K562 (cell line): Measurements from ENCODE around the gene LBH. TPM values are rescaled to one million over a fixed set of nuclear protein-coding genes. Genes with fewer than 3 reads are reported as not detected.

ENCODE experiments used
- ATAC-seq: fragments of 200-7000 bp; cut with Tn5 transposase; 3 replicates; pipeline ENCODE4 v1.9.1; 2020; ENCODE audit warnings: moderate library complexity
- BruUV-seq: library from RNA; stranded (reverse); fragments of 400-500 nt; replicated peaks from 2 replicates; lab custom pipeline; 2021; lab: Mats Ljungman, UMichigan
- CTCF ChIA-PET: fragments of 300-600 bp; formaldehyde crosslinking; extraction: SDS; loops from one replicate; lab custom pipeline; 2021; ENCODE audit warnings: low intra/inter-chr PET ratio; lab: Yijun Ruan, JAX
- POLR2A ChIA-PET: fragments of 300-600, 350-650 bp; sonication (Branson Sonifier 250); formaldehyde crosslinking; extraction: SDS; loops from one replicate; lab custom pipeline; 2021; ENCODE audit warnings: antibody characterized with exemption, inconsistent platforms; lab: Yijun Ruan, JAX
- DNase-seq, 4 experiments: peaks; one replicate each; pipeline versions ENCODE4 v3.0.0 to v3.0.0-alpha.2; 2011 to 2018; ENCODE audit warnings: low spot score in 3 of 4, mixed read lengths in 3 of 4; ENCODE audit errors: extremely low read depth in 1 of 4
- FAIRE-seq: peaks from 2 replicates; lab custom pipeline; 2011; peaks lifted over from hg19 to GRCh38; lab: Jason Lieb, UNC
- H2AFZ ChIP-seq: 2 replicates; pipeline ENCODE4 v1.6.0; 2011; ENCODE audit warnings: low read depth, low read length, control low read depth, inconsistent platforms
- H3K27ac ChIP-seq: fragments of 200-600 bp; 3 replicates; pipeline ENCODE4 v1.8.0; 2011; ENCODE audit warnings: low read depth, mild to moderate bottlenecking, control low read depth, inconsistent platforms, low read length, moderate library complexity, mixed read lengths; ENCODE audit errors: extremely low read depth
- H3K27me3 ChIP-seq, 2 experiments: fragments of 300-600 bp in 1 of 2; 2 replicates in 1 of 2; 3 replicates in 1 of 2; pipeline versions ENCODE4 v1.6.0 to v1.8.0; 2011; ENCODE audit warnings: inconsistent platforms in 2 of 2, low read length in 2 of 2, mild to moderate bottlenecking in 1 of 2, mixed read lengths in 1 of 2, moderate library complexity in 1 of 2; ENCODE audit not compliant: control insufficient read depth in 2 of 2, insufficient read depth in 2 of 2
- H3K36me3 ChIP-seq: fragments of 300-600 bp; 3 replicates; pipeline ENCODE4 v1.8.0; 2011; ENCODE audit warnings: mild to moderate bottlenecking, low read length, inconsistent platforms; ENCODE audit not compliant: control insufficient read depth, insufficient read depth
- H3K4me1 ChIP-seq, 2 experiments: fragments of 200-600 bp in 1 of 2; replicated peaks in 1 of 2; 2 replicates in 1 of 2; 3 replicates in 1 of 2; pipeline versions ENCODE4 v1.5.1 to v1.8.0; 2011; ENCODE audit warnings: inconsistent platforms in 2 of 2, low read length in 2 of 2, mild to moderate bottlenecking in 1 of 2, mixed read lengths in 1 of 2, moderate library complexity in 1 of 2; ENCODE audit not compliant: control insufficient read depth in 2 of 2, insufficient read depth in 2 of 2
- H3K4me2 ChIP-seq: 2 replicates; pipeline ENCODE4 v1.6.1; 2011; ENCODE audit warnings: low read length, control low read depth, inconsistent platforms, mixed read lengths; ENCODE audit not compliant: insufficient read depth
- H3K4me3 ChIP-seq: fragments of 200-600 bp; sonication (generic), shearing (Covaris generic); 2 replicates; pipeline ENCODE4 v1.5.1; 2016; ENCODE audit warnings: control low read depth, inconsistent platforms
- H3K79me2 ChIP-seq: fragments of 200-600 bp; 3 replicates; pipeline ENCODE4 v1.8.0; 2011; ENCODE audit warnings: low read length, inconsistent platforms; ENCODE audit not compliant: control insufficient read depth, insufficient read depth
- H3K9ac ChIP-seq, 2 experiments: 2 replicates each; pipeline versions ENCODE4 v1.6.0 to v1.6.1; 2011; ENCODE audit warnings: low read depth in 2 of 2, low read length in 2 of 2, control low read depth in 1 of 2, inconsistent platforms in 1 of 2, mild to moderate bottlenecking in 1 of 2, mixed read lengths in 1 of 2; ENCODE audit not compliant: insufficient read depth in 1 of 2
- H3K9me1 ChIP-seq: one replicate; pipeline ENCODE4 v1.6.0; 2011; ENCODE audit warnings: inconsistent platforms, mild to moderate bottlenecking, low read length, moderate library complexity; ENCODE audit not compliant: control insufficient read depth, insufficient read depth
- H3K9me3 ChIP-seq: replicated peaks from 2 replicates; pipeline ENCODE4 v1.5.1; 2011; ENCODE audit warnings: low read depth, low read length, inconsistent platforms; ENCODE audit not compliant: control insufficient read depth, insufficient read depth
- H4K20me1 ChIP-seq: replicated peaks from 2 replicates; pipeline ENCODE4 v1.6.1; 2011; ENCODE audit warnings: low read length, inconsistent platforms, mixed read lengths; ENCODE audit not compliant: control insufficient read depth, insufficient read depth
- CREB5 ChIP-seq: fragments of 250-450 bp; sonication (Bioruptor Pico); IDR thresholded peaks from 2 replicates; pipeline ENCODE4 v1.5.0; 2020; ENCODE audit warnings: mild to moderate bottlenecking
- CUX1 ChIP-seq: fragments of 200-800 bp; sonication (Bioruptor generic); IDR thresholded peaks from 2 replicates; pipeline ENCODE4 v1.6.1; 2016; ENCODE audit warnings: missing genetic modification characterization, missing compliant biosample characterization
- E2F3 ChIP-seq: fragments of 250-450 bp; sonication (Bioruptor Pico); IDR thresholded peaks from 2 replicates; pipeline ENCODE4 v1.4.0; 2020; ENCODE audit warnings: mild to moderate bottlenecking
- FOXA3 ChIP-seq, 2 experiments: fragments of 450-650 bp in 1 of 2; sonication (generic) in 1 of 2; formaldehyde crosslinking; IDR thresholded peaks in 1 of 2; conservative IDR thresholded peaks in 1 of 2; 2 replicates each; pipeline versions ENCODE4 v1.4.0 to v1.8.0; 2020 to 2022; ENCODE audit warnings: mild to moderate bottlenecking in 2 of 2, missing genetic modification reagents in 1 of 2
- GATAD2B ChIP-seq: fragments of 450-650 bp; IDR thresholded peaks from 2 replicates; pipeline ENCODE4 v1.6.1; 2017; ENCODE audit warnings: mild to moderate bottlenecking, borderline replicate concordance
- NR2C2 ChIP-seq, 2 experiments: fragments of 200-800 bp in 1 of 2; sonication (Bioruptor generic) in 1 of 2; sonication (generic) in 1 of 2; formaldehyde crosslinking in 1 of 2; IDR thresholded peaks; 2 replicates each; pipeline versions ENCODE4 v1.6.1 to v1.8.0; 2016 to 2022; ENCODE audit warnings: mild to moderate bottlenecking in 1 of 2, missing compliant biosample characterization in 1 of 2, missing genetic modification characterization in 1 of 2, missing genetic modification reagents in 1 of 2
- NR4A1 ChIP-seq, 2 experiments: fragments of 250-450 bp in 1 of 2; fragments of 450-650 bp in 1 of 2; sonication (Bioruptor Pico) in 1 of 2; IDR thresholded peaks; 2 replicates each; pipeline versions ENCODE4 v1.4.0 to v1.6.1; 2016 to 2020; ENCODE audit warnings: mild to moderate bottlenecking in 2 of 2, missing compliant biosample characterization in 1 of 2, missing genetic modification characterization in 1 of 2, moderate library complexity in 1 of 2
- POLR2AphosphoS5 ChIP-seq: IDR thresholded peaks from 2 replicates; pipeline ENCODE4 v1.6.1; 2011; ENCODE audit warnings: mild to moderate bottlenecking, low read depth, low read length, moderate library complexity; ENCODE audit not compliant: control insufficient read depth, insufficient read depth
- RBBP5 ChIP-seq: fragments of 200-600 bp; sonication (generic); IDR thresholded peaks from 2 replicates; pipeline ENCODE4 v1.6.1; 2012; ENCODE audit warnings: borderline replicate concordance, mild to moderate bottlenecking, low read length, control low read depth, inconsistent platforms; ENCODE audit not compliant: insufficient read depth, poor library complexity, severe bottlenecking
- RBM25 ChIP-seq: fragments of 200-400 bp; formaldehyde crosslinking; IDR thresholded peaks from 2 replicates; pipeline ENCODE4 v1.6.1; 2018; ENCODE audit warnings: low read length, low read depth, moderate library complexity; ENCODE audit not compliant: severe bottlenecking
- TBL1XR1 ChIP-seq, 2 experiments: IDR thresholded peaks; 2 replicates each; pipeline ENCODE4 v1.6.1; 2012; ENCODE audit warnings: improper control_type of control experiment in 2 of 2, low read length in 2 of 2, mild to moderate bottlenecking in 1 of 2
- THRAP3 ChIP-seq: fragments of 450-650 bp; IDR thresholded peaks from 2 replicates; pipeline ENCODE4 v1.6.1; 2016; ENCODE audit warnings: mild to moderate bottlenecking, inconsistent platforms, borderline replicate concordance
- WGBS: fragments of 100-300 bp; shearing (Covaris generic); methylation state at CpG from one replicate; pipeline ENCODE4 v1.1.6; 2016; ENCODE audit warnings: low coverage, mixed read lengths; ENCODE audit not compliant: insufficient coverage; ENCODE audit errors: missing lambda C conversion rate; 5-methylcytosine and 5-hydroxymethylcytosine counted together
- in situ Hi-C: fragments of 300-500 bp; cut with MboI; formaldehyde crosslinking; loops from 4 replicates; pipeline ENCODE4 v1.15.0; 2018; ENCODE audit warnings: inconsistent platforms, mixed read lengths
- intact Hi-C: fragments of 100-400 bp; cut with micrococcal nuclease; formaldehyde crosslinking; loops from 2 replicates; pipeline ENCODE4 v1.14.2; 2022
- polyA plus RNA-seq, 8 experiments: library from polyadenylated mRNA; depleted of rRNA in 4 of 8; stranded (reverse) in 5 of 8; unstranded in 3 of 8; fragments of >200 nt; fragmentation: Nextera tagmentation in 2 of 8; fragmentation: Illumina TruSeq in 1 of 8; extraction: Ambion mirVana in 2 of 8; extraction: Trizol in 1 of 8; gene quantifications; 2 replicates each; pipeline versions ENCODE4 v1.2.1 to v1.2.3, GENCODE V29; 2011 to 2014; ENCODE audit warnings: inconsistent platforms in 1 of 8, missing spikeins in 1 of 8
- total RNA-seq, 7 experiments: library from RNA; depleted of rRNA in 6 of 7; stranded (reverse); fragments of >200 nt in 6 of 7; fragmentation: Illumina TruSeq in 2 of 7; extraction: Trizol in 2 of 7; gene quantifications; 2 replicates each; pipeline versions ENCODE4 v1.2.1 to v1.2.3, GENCODE V29; 2011 to 2021; ENCODE audit warnings: low replicate concordance in 1 of 7

Gene LBH
- total and polyA plus RNA-seq, 9 of the 15 experiments (the other 6 are each of a cell fraction or from before 2014, with no cell fraction given): 3.1 to 13.4 (median 7.4) TPM

GRCh38 chr2:30192314-30192713 is 39.0 kb upstream of the LBH start (continued):
- no peak for TF ChIP-seq E2F3 (CRISPR knock-in tag)
- TF ChIP-seq NR2C2 (CRISPR knock-in tag; IDR thresholded peaks at IDR 0.05): no peak
- TF ChIP-seq NR2C2 (tag; IDR thresholded peaks at IDR 0.05): peak; percentile 34; the same call in 1 of the 2 replicates
- peak; percentile 17 for TF ChIP-seq RBM25

DNA sequence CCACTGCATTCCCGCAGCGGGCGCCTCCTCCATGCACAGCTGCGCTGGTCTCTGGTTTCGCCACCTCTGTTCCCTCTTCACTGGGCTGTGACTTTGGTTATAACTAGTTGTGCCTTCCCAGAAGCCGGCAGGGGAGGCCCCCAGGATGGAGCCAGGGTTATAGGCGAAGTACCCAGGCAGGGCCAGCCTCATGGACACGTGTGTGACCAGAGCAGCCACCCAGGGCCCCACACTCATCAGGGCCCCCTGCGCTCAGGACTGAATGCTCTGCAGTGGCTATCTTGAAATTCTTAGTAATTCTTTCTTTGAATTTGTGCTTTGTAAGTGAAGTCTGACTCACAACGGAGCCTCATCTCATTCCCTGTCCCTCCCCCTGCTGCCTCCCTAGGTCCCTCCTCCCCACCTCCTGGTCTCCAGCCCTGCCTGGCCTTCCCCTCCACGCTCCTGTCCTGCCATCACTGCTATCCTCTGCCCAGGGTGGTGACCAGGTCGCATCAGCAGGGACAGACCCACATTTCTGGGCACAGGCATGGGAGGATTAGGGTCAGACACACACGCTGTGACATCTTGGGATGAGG is 38.1 kb upstream of the LBH start:
- CTCF ChIA-PET: interaction anchor here (1.4 kb wide), 1 partner anchor 518 kb away, joined by 4 read pairs; no protein-coding TSS in a partner anchor
- WGBS: 12% methylated on average over 13 of the region's 13 CpGs
- no TSS peak for BruUV-seq
- DNase-seq: peak; percentile 50 to 74 (median 55)
- Histone ChIP-seq H3K4me1 (peaks cover 51 to 56% of the 10 kb centered on the region in 2 experiments; a peak in 4 of 5 replicates), H3K4me2 (peak overlapping the region; percentile 52), H3K27ac (peak overlapping the region; percentile 55; the same call in 2 of the 3 replicates), H4K20me1 (no peaks in the 10 kb centered on the region), H3K9ac (peak overlapping the region; percentile 47 to 83; a peak in 3 of 4 replicates), H3K79me2 (no peaks in the 10 kb centered on the region), H3K9me3 (no peaks in the 10 kb centered on the region), H2AFZ (peak overlapping the region; percentile 95), H3K27me3 (no peaks in the 10 kb centered on the region), H3K4me3 (no peak overlapping the region), H3K36me3 (no peaks in the 10 kb centered on the region), H3K9me1 (no peaks in the 10 kb centered on the region)
- ATAC-seq: peak; percentile 51
- in situ Hi-C loops (no loop called here), intact Hi-C loops (no loop called here)
- POLR2A ChIA-PET: interaction anchor here (0.6 to 2.3 kb wide), 9 partner anchors 8 to 1441 kb away, joined by 3 to 7 read pairs (median 3); no protein-coding TSS in a partner anchor
- peak; percentile 23 for FAIRE-seq
- TF ChIP-seq POLR2AphosphoS5 (no peak), CREB5 (CRISPR knock-in tag) (no peak), NR4A1 (CRISPR knock-in tag; IDR thresholded peaks at IDR 0.05) (no peak), NR4A1 (tag; IDR thresholded peaks at IDR 0.05) (no peak), TBL1XR1 (IDR thresholded peaks at IDR 0.05; ENCODE audit: low read length in 2 of 2) (no peak), RBBP5 (peak; percentile 64), FOXA3 (CRISPR knock-in tag; conservative IDR thresholded peaks at IDR 0.05 in 1 of 2, IDR thresholded peaks at IDR 0.05 in 1 of 2) (no peak), THRAP3 (no peak), CUX1 (CRISPR knock-in tag) (no peak), GATAD2B (no peak)
